Measurements from ENCODE around the gene RMI2.

RMI2 gene

DNA sequence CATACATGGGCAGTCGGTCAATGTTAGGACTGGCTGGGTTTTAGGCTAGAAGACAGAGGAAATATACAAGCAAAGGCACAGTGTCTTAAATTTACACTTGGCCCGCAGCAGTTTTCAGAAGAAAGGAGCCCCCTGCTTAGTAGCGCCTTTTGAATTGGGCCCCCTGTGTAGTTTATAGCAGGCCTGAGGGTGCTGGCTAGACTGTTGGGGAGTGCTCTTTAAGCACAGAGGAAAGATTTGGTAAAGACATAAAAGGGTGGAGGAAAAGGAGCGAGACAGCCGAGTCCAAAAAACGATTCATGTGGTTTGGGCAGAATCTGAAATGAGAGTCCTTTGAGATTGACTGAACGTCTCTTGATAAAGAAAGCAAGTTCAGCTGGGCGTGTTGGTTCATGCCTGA is 10.6 kb downstream of the RMI2 start:
- H3K9ac ChIP-seq (ENCODE audit: low read length), result no peak overlapping the region
- peak overlapping the region; percentile 49 for H3K27ac ChIP-seq (ENCODE audit: low read depth, low read length)
- H3K27me3 ChIP-seq (ENCODE audit: low read length), result no peaks in the 10 kb centered on the region
- H3F3A ChIP-seq (ENCODE audit: insufficient read depth), result peaks cover 23% of the 10 kb centered on the region
- TF ChIP-seq, protein P1, sequence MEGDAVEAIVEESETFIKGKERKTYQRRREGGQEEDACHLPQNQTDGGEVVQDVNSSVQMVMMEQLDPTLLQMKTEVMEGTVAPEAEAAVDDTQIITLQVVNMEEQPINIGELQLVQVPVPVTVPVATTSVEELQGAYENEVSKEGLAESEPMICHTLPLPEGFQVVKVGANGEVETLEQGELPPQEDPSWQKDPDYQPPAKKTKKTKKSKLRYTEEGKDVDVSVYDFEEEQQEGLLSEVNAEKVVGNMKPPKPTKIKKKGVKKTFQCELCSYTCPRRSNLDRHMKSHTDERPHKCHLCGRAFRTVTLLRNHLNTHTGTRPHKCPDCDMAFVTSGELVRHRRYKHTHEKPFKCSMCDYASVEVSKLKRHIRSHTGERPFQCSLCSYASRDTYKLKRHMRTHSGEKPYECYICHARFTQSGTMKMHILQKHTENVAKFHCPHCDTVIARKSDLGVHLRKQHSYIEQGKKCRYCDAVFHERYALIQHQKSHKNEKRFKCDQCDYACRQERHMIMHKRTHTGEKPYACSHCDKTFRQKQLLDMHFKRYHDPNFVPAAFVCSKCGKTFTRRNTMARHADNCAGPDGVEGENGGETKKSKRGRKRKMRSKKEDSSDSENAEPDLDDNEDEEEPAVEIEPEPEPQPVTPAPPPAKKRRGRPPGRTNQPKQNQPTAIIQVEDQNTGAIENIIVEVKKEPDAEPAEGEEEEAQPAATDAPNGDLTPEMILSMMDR (IDR thresholded peaks at IDR 0.05; ENCODE audit: insufficient read depth, low read length, poor library complexity, severe bottlenecking), result no peak
- no peak for TF ChIP-seq EZH2phosphoT487 (conservative IDR thresholded peaks at IDR 0.05; ENCODE audit: low read length)
- H4K20me1 ChIP-seq (ENCODE audit: low read depth, low read length), result no peaks in the 10 kb centered on the region
- no peak overlapping the region for H3K4me3 ChIP-seq (ENCODE audit: insufficient read depth, low read length, poor library complexity, severe bottlenecking)
- H2AFZ ChIP-seq (ENCODE audit: low read depth, low read length, severe bottlenecking), result no peak overlapping the region
- no peak overlapping the region for H3K4me2 ChIP-seq (ENCODE audit: low read depth, low read length, poor library complexity, severe bottlenecking)
- H3K9me3 ChIP-seq (ENCODE audit: insufficient read depth, low read length), result no peaks in the 10 kb centered on the region
- no peaks in the 10 kb centered on the region for H3K79me2 ChIP-seq (ENCODE audit: insufficient read depth, low read length)
- no peaks in the 10 kb centered on the region for H3K9me2 ChIP-seq (replicated peaks; ENCODE audit: insufficient read depth, low read length)
- H3K36me3 ChIP-seq (ENCODE audit: low read length), result peaks cover 7% of the 10 kb centered on the region

DNA sequence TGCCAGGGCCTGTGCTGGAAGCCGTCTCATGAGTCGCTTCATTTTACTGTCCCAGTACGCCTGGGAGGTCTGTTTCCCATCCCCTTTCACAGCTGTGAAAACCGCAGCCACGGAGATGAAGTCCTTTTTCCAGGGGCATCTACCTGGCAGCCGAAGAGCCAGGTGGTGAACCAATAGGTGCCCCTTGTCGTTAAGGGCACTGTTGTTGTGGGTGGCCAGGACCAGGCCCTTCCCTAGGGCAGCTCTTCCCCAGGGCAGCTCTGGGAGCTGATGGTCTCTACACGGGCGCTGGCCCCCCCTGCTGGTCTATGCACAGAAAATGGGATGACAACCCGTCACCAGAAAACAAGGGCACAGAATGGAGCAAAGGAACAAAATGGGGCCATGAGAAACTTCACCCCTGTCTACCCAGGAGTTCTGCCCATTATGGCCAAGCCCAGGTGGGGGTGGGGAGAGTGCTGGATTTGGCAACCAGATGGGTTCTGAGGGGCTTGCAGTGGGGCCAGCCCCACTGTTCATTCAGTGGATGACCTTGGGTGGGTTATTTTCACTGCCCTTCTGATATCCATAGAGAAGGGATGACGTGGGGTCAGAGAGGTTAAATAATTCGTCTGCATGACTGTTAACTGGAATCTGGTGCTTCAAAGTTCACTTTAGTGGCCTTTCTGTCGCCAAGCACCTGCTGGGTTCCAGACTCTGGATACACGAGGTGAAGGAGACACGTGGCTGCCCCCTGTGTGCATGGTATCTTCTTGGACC is 11.5 kb downstream of the RMI2 start:
- H3F3A ChIP-seq (ENCODE audit: insufficient read depth), result peaks cover 18% of the 10 kb centered on the region
- no peaks in the 10 kb centered on the region for H3K9me3 ChIP-seq (ENCODE audit: insufficient read depth, low read length)
- H2AFZ ChIP-seq (ENCODE audit: low read depth, low read length, severe bottlenecking), result no peak overlapping the region
- no peak overlapping the region for H3K9ac ChIP-seq (ENCODE audit: low read length)
- TF ChIP-seq, protein P1 (IDR thresholded peaks at IDR 0.05; ENCODE audit: insufficient read depth, low read length, poor library complexity, severe bottlenecking), result peak; percentile 82
- no peak for TF ChIP-seq EZH2phosphoT487 (conservative IDR thresholded peaks at IDR 0.05; ENCODE audit: low read length)
- no peaks in the 10 kb centered on the region for H3K9me2 ChIP-seq (replicated peaks; ENCODE audit: insufficient read depth, low read length)
- no peaks in the 10 kb centered on the region for H3K27me3 ChIP-seq (ENCODE audit: low read length)
- H3K4me2 ChIP-seq (ENCODE audit: low read depth, low read length, poor library complexity, severe bottlenecking), result no peak overlapping the region
- peaks cover 7% of the 10 kb centered on the region for H3K36me3 ChIP-seq (ENCODE audit: low read length)
- H3K4me3 ChIP-seq (ENCODE audit: insufficient read depth, low read length, poor library complexity, severe bottlenecking), result no peak overlapping the region
- H3K27ac ChIP-seq (ENCODE audit: low read depth, low read length), result no peak overlapping the region
- H4K20me1 ChIP-seq (ENCODE audit: low read depth, low read length), result no peaks in the 10 kb centered on the region
- no peaks in the 10 kb centered on the region for H3K79me2 ChIP-seq (ENCODE audit: insufficient read depth, low read length)

DNA sequence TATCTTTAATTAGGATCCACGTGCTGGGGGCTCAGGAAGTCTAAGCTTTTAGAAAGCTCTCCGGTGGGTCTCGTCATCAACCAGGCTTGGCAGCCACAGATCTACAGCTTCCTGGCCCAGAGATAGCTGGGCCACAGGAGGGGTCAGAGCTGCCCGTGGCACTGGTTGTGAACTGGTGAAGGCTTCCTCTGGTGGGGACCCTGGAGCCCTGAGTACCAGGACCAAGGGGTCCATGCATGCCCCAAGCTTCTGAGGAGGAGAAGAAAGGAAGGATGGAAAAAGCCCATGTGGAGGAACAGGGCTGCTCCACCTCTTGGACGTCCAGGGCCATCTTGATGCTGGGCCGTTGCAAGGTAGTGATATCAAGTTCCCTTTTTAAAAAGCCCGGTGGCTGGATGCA is 13.3 kb downstream of the RMI2 start:
- Histone ChIP-seq H3K36me3 (ENCODE audit: low read length) (no peaks in the 10 kb centered on the region), H3F3A (ENCODE audit: insufficient read depth) (peaks cover 16% of the 10 kb centered on the region), H3K9ac (ENCODE audit: low read length) (no peak overlapping the region), H2AFZ (ENCODE audit: low read depth, low read length, severe bottlenecking) (no peak overlapping the region), H3K9me2 (replicated peaks; ENCODE audit: insufficient read depth, low read length) (no peaks in the 10 kb centered on the region), H3K27ac (ENCODE audit: low read depth, low read length) (no peak overlapping the region), H3K4me2 (ENCODE audit: low read depth, low read length, poor library complexity, severe bottlenecking) (no peak overlapping the region), H4K20me1 (ENCODE audit: low read depth, low read length) (no peaks in the 10 kb centered on the region), H3K9me3 (ENCODE audit: insufficient read depth, low read length) (no peaks in the 10 kb centered on the region), H3K79me2 (ENCODE audit: insufficient read depth, low read length) (no peaks in the 10 kb centered on the region), H3K4me3 (ENCODE audit: insufficient read depth, low read length, poor library complexity, severe bottlenecking) (no peak overlapping the region), H3K27me3 (ENCODE audit: low read length) (no peaks in the 10 kb centered on the region; the same call in 1 of the 2 replicates)
- TF ChIP-seq EZH2phosphoT487 (conservative IDR thresholded peaks at IDR 0.05; ENCODE audit: low read length), result no peak
- TF ChIP-seq, protein P1 (IDR thresholded peaks at IDR 0.05; ENCODE audit: insufficient read depth, low read length, poor library complexity, severe bottlenecking), result no peak

Measured in SU-DHL-6 (cell line).